Left ventricle myocardium inferior (tissue), 1 donor: ENCODE data around the gene SPHKAP. TPM values are rescaled to one million over a fixed set of nuclear protein-coding genes. Genes with fewer than 3 reads are reported as not detected.
"Not testable (repeated sequence)": the region's sequence is repeated elsewhere in the genome, so short reads cannot be mapped to it uniquely, and the experiment has no call there.

Experiments
- DNase-seq: peaks from one replicate; pipeline ENCODE4 v3.0.0-alpha.2; 2020
- H3K27ac ChIP-seq: fragments of 200-600 bp; replicated peaks from 2 replicates; pipeline ENCODE4 v1.8.0; 2021
- H3K27me3 ChIP-seq: fragments of 200-600 bp; 2 replicates; pipeline ENCODE4 v1.8.0; 2021; ENCODE audit warnings: low read depth
- H3K36me3 ChIP-seq: fragments of 200-600 bp; 2 replicates; pipeline ENCODE4 v1.8.0; 2021
- H3K4me1 ChIP-seq: fragments of 200-600 bp; 2 replicates; pipeline ENCODE4 v1.8.0; 2021
- H3K4me3 ChIP-seq: fragments of 200-600 bp; 2 replicates; pipeline ENCODE4 v1.8.0; 2021; ENCODE audit warnings: mild to moderate bottlenecking, moderate library complexity
- H3K9me3 ChIP-seq: fragments of 200-600 bp; replicated peaks from 2 replicates; pipeline ENCODE4 v1.8.0; 2021
- intact Hi-C: fragments of 100-400 bp; cut with micrococcal nuclease; formaldehyde crosslinking; loops from one replicate; pipeline ENCODE4 v1.11.0; 2022
- total RNA-seq: library from RNA; stranded (reverse); fragmentation: NEBNext Ultra II Directional; extraction: Animal tissue kit (Norgen Biotek cat#: 25700); gene quantifications from one replicate; pipeline ENCODE4 v1.2.1, GENCODE V29; 2021
- TF ChIP-seq, protein P1 (sequence below): fragments of 200-600 bp; IDR thresholded peaks from 2 replicates; pipeline ENCODE4 v1.8.0; 2021; ENCODE audit warnings: antibody characterized with exemption, mild to moderate bottlenecking, borderline replicate concordance
- donor health status: DM: no; HTN: yes; CAD: no; lungs with severe emphysema.

Gene SPHKAP
- total RNA-seq, 1 donor from 2014 or later = 100 TPM

DNA sequence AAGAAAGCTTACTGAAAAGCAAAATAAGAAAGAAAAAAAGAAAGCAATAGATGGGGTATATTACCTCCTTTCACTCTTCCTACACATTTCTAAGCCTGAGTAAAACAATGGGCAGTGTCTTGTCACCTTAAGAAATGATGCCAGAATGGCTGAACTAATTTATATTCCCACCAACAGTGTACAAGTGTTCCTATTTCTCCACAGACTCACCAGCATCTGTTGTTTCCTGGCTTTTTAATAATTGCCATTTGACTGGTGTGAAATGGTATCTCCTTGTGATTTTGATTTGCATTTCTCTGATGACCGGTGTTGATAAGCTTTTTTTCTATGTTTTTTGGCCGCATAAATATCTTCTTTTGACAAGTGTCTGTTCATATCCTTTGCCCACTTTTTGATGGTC, 98.4 kb downstream of the SPHKAP start:
- TF ChIP-seq, protein P1, sequence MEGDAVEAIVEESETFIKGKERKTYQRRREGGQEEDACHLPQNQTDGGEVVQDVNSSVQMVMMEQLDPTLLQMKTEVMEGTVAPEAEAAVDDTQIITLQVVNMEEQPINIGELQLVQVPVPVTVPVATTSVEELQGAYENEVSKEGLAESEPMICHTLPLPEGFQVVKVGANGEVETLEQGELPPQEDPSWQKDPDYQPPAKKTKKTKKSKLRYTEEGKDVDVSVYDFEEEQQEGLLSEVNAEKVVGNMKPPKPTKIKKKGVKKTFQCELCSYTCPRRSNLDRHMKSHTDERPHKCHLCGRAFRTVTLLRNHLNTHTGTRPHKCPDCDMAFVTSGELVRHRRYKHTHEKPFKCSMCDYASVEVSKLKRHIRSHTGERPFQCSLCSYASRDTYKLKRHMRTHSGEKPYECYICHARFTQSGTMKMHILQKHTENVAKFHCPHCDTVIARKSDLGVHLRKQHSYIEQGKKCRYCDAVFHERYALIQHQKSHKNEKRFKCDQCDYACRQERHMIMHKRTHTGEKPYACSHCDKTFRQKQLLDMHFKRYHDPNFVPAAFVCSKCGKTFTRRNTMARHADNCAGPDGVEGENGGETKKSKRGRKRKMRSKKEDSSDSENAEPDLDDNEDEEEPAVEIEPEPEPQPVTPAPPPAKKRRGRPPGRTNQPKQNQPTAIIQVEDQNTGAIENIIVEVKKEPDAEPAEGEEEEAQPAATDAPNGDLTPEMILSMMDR = no peak
- peaks cover 13% of the 10 kb centered on the region for H3K4me1 ChIP-seq
- intact Hi-C loops = no loop called here
- H3K9me3 ChIP-seq = no peaks in the 10 kb centered on the region
- no peak overlapping the region for H3K4me3 ChIP-seq
- H3K27ac ChIP-seq = no peak overlapping the region
- H3K36me3 ChIP-seq = no peaks in the 10 kb centered on the region
- DNase-seq = no peak
- H3K27me3 ChIP-seq = no peaks in the 10 kb centered on the region

- Histone ChIP-seq H3K9me3 (no peaks in the 10 kb centered on the region), H3K36me3 (no peaks in the 10 kb centered on the region), H3K4me3 (no peak overlapping the region), H3K27me3 (no peaks in the 10 kb centered on the region), H3K27ac (no peak overlapping the region), H3K4me1 (peaks cover 13% of the 10 kb centered on the region)
- TF ChIP-seq, protein P1 = no peak
- intact Hi-C loops = no loop called here
- DNase-seq = no peak
Measured at GRCh38 chr2:228082571-228082970, 98.9 kb downstream of the SPHKAP start.

- Histone ChIP-seq H3K27ac (no peak overlapping the region), H3K4me3 (no peak overlapping the region), H3K9me3 (no peaks in the 10 kb centered on the region), H3K27me3 (no peaks in the 10 kb centered on the region), H3K4me1 (peaks cover 13% of the 10 kb centered on the region), H3K36me3 (no peaks in the 10 kb centered on the region)
- TF ChIP-seq, protein P1 = no peak
- intact Hi-C loops = no loop called here
- DNase-seq = no peak
Measured at GRCh38 chr2:228079194-228079593, 102.3 kb downstream of the SPHKAP start.

DNA sequence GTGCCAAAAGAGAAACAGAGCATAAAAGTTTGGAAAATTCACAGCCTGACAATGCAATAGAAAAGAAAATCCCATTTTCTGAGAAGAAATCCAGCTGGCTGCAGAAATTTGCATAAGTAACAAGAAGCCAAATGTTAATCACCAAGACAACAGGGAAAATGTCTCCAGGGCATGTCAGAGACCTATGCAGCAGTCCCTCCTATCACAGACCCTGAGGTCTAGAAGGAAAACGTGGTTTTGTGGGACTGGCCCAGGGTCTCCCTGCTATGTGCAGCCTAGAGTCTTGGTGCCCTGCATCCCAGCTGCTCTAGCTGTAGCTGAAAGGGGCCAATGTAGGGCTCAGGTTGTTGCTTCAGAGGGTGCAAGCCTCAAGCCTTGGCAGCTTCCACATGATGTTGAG, 104.8 kb downstream of the SPHKAP start:
- H3K27me3 ChIP-seq, H3K9me3 ChIP-seq, H3K27ac ChIP-seq, H3K4me3 ChIP-seq, DNase-seq, H3K36me3 ChIP-seq, intact Hi-C loops: not testable (repeated sequence)
- peaks cover 16% of the 10 kb centered on the region for H3K4me1 ChIP-seq

DNA sequence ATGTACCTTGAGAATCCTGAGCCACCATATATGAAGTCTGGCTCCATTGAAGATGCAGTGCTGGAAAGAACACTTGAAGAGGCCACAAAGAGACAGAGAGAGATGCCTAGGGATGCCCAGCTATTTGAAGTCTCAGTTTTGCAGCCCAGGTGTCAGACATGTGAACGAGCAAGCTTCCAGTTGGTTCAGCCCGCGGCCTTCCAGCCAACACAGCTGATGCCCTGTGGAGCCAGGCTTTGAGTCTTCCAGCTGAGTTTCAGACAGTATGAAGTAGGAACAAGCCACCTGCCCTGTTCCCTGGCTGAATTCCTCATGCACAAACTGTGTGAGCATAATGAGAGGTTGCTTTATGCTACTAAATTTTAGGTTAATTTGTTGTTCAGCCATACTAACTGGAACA, 108.8 kb downstream of the SPHKAP start:
- intact Hi-C loops = no loop called here
- Histone ChIP-seq H3K36me3 (no peaks in the 10 kb centered on the region), H3K4me1 (peaks cover 13% of the 10 kb centered on the region), H3K27ac (no peak overlapping the region), H3K27me3 (no peaks in the 10 kb centered on the region), H3K4me3 (no peak overlapping the region), H3K9me3 (no peaks in the 10 kb centered on the region)
- TF ChIP-seq, protein P1 = no peak
- DNase-seq = no peak

GRCh38 chr2:228067309-228067708, 114.2 kb downstream of the SPHKAP start:
- Histone ChIP-seq H3K4me3 (no peak overlapping the region), H3K36me3 (no peaks in the 10 kb centered on the region), H3K9me3 (no peaks in the 10 kb centered on the region), H3K27ac (no peak overlapping the region), H3K4me1 (peaks cover 27% of the 10 kb centered on the region), H3K27me3 (no peaks in the 10 kb centered on the region)
- TF ChIP-seq, protein P1 = no peak
- intact Hi-C loops = no loop called here
- DNase-seq = no peak
